NB4 (cell line): ENCODE data around the gene SENP1.

Source experiments
- DNase-seq: peaks from one replicate; pipeline ENCODE4 v3.0.0; 2010; ENCODE audit warnings: low read depth
- H3K4me3 ChIP-seq: one replicate; pipeline ENCODE4 v1.5.1; 2011; ENCODE audit warnings: mild to moderate bottlenecking, low read depth, low read length, moderate library complexity
- MYC ChIP-seq: IDR thresholded peaks from 2 replicates; pipeline ENCODE4 v1.6.1; 2011; ENCODE audit warnings: low read depth, low read length
- POLR2A ChIP-seq: IDR thresholded peaks from 2 replicates; pipeline ENCODE4 v1.6.1; 2011; ENCODE audit warnings: mild to moderate bottlenecking; ENCODE audit not compliant: insufficient read length; ENCODE audit errors: extremely low read depth
- TF ChIP-seq, protein P1 (sequence below): IDR thresholded peaks from 2 replicates; pipeline ENCODE4 v1.6.1; 2011; ENCODE audit warnings: low read depth, low read length
- TF ChIP-seq, protein P2 (sequence below): IDR thresholded peaks from one replicate; pipeline ENCODE4 v1.5.1; 2012; ENCODE audit warnings: low read depth, low read length

SENP1 gene

DNA sequence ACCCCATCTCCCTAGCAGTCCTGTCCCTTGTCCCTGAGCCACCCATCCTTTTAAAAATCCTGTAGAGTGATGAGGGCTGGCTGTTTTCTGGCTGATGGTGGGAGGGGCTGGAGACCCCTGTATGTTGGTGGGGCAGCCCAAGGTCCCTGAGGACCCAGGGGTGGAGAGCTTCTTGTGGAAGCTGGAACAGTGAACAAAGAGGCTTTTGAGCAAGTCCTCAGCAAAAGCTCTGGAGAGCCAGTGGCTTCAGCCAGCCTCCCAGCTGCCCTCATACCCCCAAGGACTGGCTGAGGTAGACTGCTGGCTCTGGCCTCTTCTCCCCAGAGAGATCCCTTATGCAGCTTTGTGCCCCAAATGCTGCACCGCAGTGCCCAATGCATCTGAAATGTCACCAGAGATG, 72.4 kb downstream of the SENP1 start:
- TF ChIP-seq, protein P1, sequence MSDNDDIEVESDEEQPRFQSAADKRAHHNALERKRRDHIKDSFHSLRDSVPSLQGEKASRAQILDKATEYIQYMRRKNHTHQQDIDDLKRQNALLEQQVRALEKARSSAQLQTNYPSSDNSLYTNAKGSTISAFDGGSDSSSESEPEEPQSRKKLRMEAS, result no peak
- TF ChIP-seq, protein P2, sequence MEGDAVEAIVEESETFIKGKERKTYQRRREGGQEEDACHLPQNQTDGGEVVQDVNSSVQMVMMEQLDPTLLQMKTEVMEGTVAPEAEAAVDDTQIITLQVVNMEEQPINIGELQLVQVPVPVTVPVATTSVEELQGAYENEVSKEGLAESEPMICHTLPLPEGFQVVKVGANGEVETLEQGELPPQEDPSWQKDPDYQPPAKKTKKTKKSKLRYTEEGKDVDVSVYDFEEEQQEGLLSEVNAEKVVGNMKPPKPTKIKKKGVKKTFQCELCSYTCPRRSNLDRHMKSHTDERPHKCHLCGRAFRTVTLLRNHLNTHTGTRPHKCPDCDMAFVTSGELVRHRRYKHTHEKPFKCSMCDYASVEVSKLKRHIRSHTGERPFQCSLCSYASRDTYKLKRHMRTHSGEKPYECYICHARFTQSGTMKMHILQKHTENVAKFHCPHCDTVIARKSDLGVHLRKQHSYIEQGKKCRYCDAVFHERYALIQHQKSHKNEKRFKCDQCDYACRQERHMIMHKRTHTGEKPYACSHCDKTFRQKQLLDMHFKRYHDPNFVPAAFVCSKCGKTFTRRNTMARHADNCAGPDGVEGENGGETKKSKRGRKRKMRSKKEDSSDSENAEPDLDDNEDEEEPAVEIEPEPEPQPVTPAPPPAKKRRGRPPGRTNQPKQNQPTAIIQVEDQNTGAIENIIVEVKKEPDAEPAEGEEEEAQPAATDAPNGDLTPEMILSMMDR, result no peak
- TF ChIP-seq POLR2A (no peak), MYC (no peak)
- no peak overlapping the region for H3K4me3 ChIP-seq
- DNase-seq, result no peak

DNA sequence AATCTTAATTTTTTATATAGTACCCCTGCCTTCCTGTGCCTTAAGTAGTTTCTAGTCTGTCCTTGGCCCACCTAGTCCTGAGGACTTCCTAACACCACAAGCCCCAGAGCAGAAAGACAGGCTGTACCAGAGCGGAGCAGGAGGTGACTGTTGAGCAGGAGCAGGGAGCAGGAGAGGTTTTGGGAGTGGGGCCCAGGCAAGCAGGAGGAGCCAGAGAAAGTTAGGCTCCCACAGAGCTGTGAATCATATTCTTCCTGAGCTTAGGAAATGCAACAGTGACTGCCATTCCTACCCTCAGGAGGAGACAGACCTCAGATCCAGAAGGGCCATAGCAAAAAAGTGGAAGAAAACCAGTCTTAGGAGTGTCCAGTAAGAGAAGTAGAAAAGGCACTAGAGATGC, 73.3 kb downstream of the SENP1 start:
- DNase-seq, result no peak

DNA sequence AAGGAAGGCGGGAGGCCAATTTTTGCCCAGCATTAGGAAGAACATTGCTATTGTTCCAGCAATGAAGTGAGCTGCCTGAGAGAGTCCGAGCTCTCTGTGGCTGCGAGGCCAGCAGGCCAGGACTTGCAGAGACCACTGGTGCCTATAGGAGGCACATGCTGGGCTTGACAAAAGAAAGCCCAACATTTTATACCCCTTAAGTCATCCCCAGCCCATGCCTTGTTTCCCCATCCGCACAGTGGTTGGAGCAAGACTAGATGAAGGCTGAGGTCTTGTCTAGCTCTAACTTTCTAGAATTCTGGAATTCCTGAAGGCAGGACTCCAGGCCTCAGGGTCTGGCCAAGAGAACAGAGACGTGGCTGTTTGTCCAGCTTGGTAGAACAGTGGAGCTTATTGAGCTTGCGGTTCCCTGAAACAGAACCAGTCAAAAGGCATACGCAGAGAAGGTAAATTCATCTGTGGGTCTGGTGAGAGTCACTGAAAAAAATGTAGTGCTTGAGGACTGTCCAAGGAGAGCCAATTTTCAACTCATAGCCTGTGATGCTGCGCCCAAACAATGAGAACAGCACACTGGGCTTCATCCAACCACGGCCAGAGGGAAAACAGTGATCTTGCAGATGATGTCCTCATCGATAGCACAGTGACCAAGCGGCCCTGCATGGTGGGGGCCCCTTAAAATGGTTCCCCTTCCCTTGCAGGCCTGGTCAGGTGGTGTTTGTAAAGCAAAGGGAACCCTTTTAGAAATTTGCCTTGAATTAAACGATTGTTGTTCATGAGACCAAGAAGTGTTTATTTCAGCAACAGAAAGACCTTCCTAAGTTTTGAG, 74.5 kb downstream of the SENP1 start:
- no peak for DNase-seq
- no peak for TF ChIP-seq MYC
- TF ChIP-seq, protein P1, result no peak
- no peak for TF ChIP-seq POLR2A
- TF ChIP-seq, protein P2, result no peak
- no peak overlapping the region for H3K4me3 ChIP-seq

More for the DNA sequence above, 73.3 kb downstream of the SENP1 start:
- TF ChIP-seq, protein P1, result no peak
- TF ChIP-seq, protein P2, result no peak
- TF ChIP-seq MYC, result no peak
- TF ChIP-seq POLR2A, result no peak
- no peak overlapping the region for H3K4me3 ChIP-seq

DNA sequence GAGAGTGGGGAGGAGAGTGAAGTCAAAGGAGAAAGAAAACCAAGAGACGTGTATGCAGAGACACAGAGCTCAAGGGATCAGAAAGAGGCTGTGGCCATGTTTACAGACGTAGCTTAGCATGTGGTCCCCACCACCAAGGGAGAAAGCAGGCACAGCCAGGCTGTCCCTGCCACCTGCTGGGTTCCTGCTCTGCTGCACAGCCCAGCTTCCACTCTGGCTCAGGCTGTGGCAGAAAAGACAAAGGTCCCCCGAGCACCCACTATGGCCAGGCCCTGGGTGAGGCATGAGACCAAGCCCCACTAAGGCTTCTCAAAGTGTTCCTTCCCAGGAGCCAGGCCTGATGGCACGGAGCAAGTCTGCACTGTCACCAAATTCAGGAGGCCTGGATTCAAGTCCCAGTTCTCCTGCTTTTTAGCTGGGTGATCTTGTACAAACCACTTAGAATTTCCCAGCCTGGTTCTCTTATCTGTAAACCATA, 75.7 kb downstream of the SENP1 start:
- no peak overlapping the region for H3K4me3 ChIP-seq
- DNase-seq, result peak; percentile 35
- TF ChIP-seq, protein P2, result no peak
- TF ChIP-seq, protein P1, result no peak
- TF ChIP-seq POLR2A (no peak), MYC (no peak)

DNA sequence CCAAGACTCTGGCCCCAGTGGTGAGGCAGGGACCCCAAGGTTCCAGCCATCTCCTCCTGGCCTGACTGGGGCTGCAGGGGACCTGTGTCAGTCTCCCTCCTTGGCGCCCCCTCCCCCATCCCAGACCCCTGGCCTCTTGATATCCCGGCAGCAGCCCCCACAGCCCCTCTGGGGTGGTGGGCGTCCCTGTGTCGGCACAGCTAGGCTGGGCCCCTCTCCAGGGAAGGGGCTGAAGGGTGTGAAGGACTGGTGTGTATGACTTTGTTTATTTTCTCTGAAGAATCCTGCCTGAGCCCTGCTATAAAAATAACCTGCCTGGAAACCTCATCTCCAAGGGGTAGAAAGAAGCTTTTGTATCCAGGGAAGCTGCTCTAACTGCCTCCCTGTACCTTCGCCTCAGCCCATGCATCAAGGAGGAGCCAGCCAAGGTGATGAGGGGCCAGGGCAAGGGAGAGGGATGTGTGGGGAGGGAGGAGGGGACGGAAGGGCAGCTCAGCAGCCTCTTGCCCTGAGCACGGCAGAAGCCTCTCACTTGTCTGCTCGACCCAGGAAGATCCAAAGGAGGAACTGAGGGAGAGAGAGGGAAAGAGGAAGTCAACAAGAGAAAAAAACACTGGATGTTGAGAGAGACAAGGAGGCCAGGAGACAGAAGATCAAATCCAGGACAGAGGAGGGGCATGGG, 76.2 kb downstream of the SENP1 start:
- TF ChIP-seq, protein P1, result no peak
- TF ChIP-seq MYC (no peak), POLR2A (no peak)
- TF ChIP-seq, protein P2, result no peak
- H3K4me3 ChIP-seq, result no peak overlapping the region
- peak; percentile 45 for DNase-seq
